Activated CD8-positive, alpha-beta T cell treated with anti-CD3 and anti-CD28 coated beads for 36 hours (primary cell): ENCODE results near the gene MBNL1. TPM values are rescaled to one million over a fixed set of nuclear protein-coding genes. Genes with fewer than 3 reads are reported as not detected.

Experiments used
- ATAC-seq: fragments of 200-7000 bp; cut with Tn5 transposase; one replicate; pipeline ENCODE4 v1.10.0; 2021; ENCODE audit warnings: mild to moderate bottlenecking, moderate library complexity
- CTCF ChIA-PET: fragments of 350-600 bp; sonication (Branson Sonifier 250); formaldehyde crosslinking; loops from one replicate; lab custom pipeline; 2021; ENCODE audit warnings: antibody characterized with exemption; lab: Charles Lee
- POLR2A ChIA-PET: fragments of 350-600 bp; sonication (Branson Sonifier 250); formaldehyde crosslinking; loops from one replicate; lab custom pipeline; 2021; ENCODE audit warnings: antibody characterized with exemption; lab: Charles Lee
- DNase-seq: peaks from one replicate; pipeline ENCODE4 v3.0.0-alpha.2; 2020
- H3K27ac Mint-ChIP-seq: one replicate; pipeline ENCODE4 v1.8.0; 2021; ENCODE audit warnings: mild to moderate bottlenecking, mixed read lengths
- H3K27me3 Mint-ChIP-seq: one replicate; pipeline ENCODE4 v1.8.0; 2021; ENCODE audit warnings: mixed read lengths
- H3K36me3 Mint-ChIP-seq: one replicate; pipeline ENCODE4 v1.8.0; 2021; ENCODE audit warnings: low read depth, mixed read lengths
- H3K4me1 Mint-ChIP-seq: one replicate; pipeline ENCODE4 v1.8.0; 2021; ENCODE audit warnings: low read depth, mixed read lengths
- H3K4me3 Mint-ChIP-seq: one replicate; pipeline ENCODE4 v1.8.0; 2021; ENCODE audit warnings: mild to moderate bottlenecking, moderate library complexity, mixed read lengths
- H3K9me3 Mint-ChIP-seq: one replicate; pipeline ENCODE4 v1.8.0; 2021; ENCODE audit warnings: mixed read lengths
- CTCF ChIP-seq: fragments of 200-600 bp; IDR thresholded peaks from one replicate; pipeline ENCODE4 v1.8.0; 2022; ENCODE audit warnings: antibody characterized with exemption, mild to moderate bottlenecking
- intact Hi-C: fragments of 100-400 bp; cut with micrococcal nuclease; formaldehyde crosslinking; loops from one replicate; pipeline ENCODE4 v1.10.0; 2022
- total RNA-seq, 2 experiments: library from RNA; stranded (reverse); gene quantifications; one replicate each; pipeline ENCODE4 v1.2.3, GENCODE V29; 2021

The MBNL1 gene
- total RNA-seq, 2 experiments from 2014 or later, result 341 to 360 TPM

GRCh38 chr3:152496286-152496685 is 227.6 kb downstream of the MBNL1 start:
- peaks cover 16% of the 10 kb centered on the region for H3K4me1 Mint-ChIP-seq
- CTCF ChIA-PET, result interaction anchor here (1.1 to 1.6 kb wide), 2 partner anchors 26 to 28 kb away, joined by 3 to 6 read pairs; no protein-coding TSS in a partner anchor
- ATAC-seq, result no peak

GRCh38 chr3:152496716-152497115 is 228.0 kb downstream of the MBNL1 start:
- no peak for DNase-seq
- no peak for TF ChIP-seq CTCF
- Mint-ChIP-seq H3K4me1 (peaks cover 16% of the 10 kb centered on the region), H3K36me3 (peaks cover 2% of the 10 kb centered on the region), H3K4me3 (no peak overlapping the region), H3K9me3 (no peaks in the 10 kb centered on the region), H3K27me3 (no peaks in the 10 kb centered on the region), H3K27ac (no peak overlapping the region)
- ChIA-PET POLR2A (interaction anchor here (0.6 kb wide), 1 partner anchor 78 kb away, joined by 4 read pairs; no protein-coding TSS in a partner anchor), CTCF (interaction anchor here (0.6 to 1.6 kb wide), 5 partner anchors 10 to 68 kb away, joined by 3 to 6 read pairs (median 3); no protein-coding TSS in a partner anchor)
- no peak for ATAC-seq
- intact Hi-C loops, result no loop called here

More at GRCh38 chr3:152496286-152496685, 227.6 kb downstream of the MBNL1 start:
- POLR2A ChIA-PET, result interaction anchor here (0.6 kb wide), 1 partner anchor 79 kb away, joined by 4 read pairs; no protein-coding TSS in a partner anchor
- intact Hi-C loops, result no loop called here
- Mint-ChIP-seq H3K27ac (no peak overlapping the region), H3K27me3 (peaks cover 2% of the 10 kb centered on the region), H3K36me3 (peaks cover 2% of the 10 kb centered on the region), H3K9me3 (no peaks in the 10 kb centered on the region), H3K4me3 (no peak overlapping the region)
- no peak for TF ChIP-seq CTCF
- DNase-seq, result no peak

GRCh38 chr3:152497457-152497856 is 228.7 kb downstream of the MBNL1 start:
- ChIA-PET CTCF (interaction anchor here (0.6 to 1.6 kb wide), 4 partner anchors 10 to 68 kb away, joined by 3 to 6 read pairs (median 3); no protein-coding TSS in a partner anchor), POLR2A (no interaction called here)
- no peak overlapping the region for H3K4me3 Mint-ChIP-seq
- no peak for DNase-seq
- peaks cover 3% of the 10 kb centered on the region for H3K9me3 Mint-ChIP-seq
- H3K27me3 Mint-ChIP-seq, result no peaks in the 10 kb centered on the region
- ATAC-seq, result no peak
- H3K27ac Mint-ChIP-seq, result no peak overlapping the region
- peaks cover 2% of the 10 kb centered on the region for H3K36me3 Mint-ChIP-seq
- intact Hi-C loops, result no loop called here
- no peak for TF ChIP-seq CTCF
- H3K4me1 Mint-ChIP-seq, result peaks cover 16% of the 10 kb centered on the region

GRCh38 chr3:152497890-152498289 is 229.2 kb downstream of the MBNL1 start:
- DNase-seq (no peak), ATAC-seq (no peak)
- Mint-ChIP-seq H3K9me3 (peaks cover 3% of the 10 kb centered on the region), H3K4me1 (peaks cover 16% of the 10 kb centered on the region), H3K36me3 (peaks cover 2% of the 10 kb centered on the region), H3K4me3 (no peak overlapping the region), H3K27me3 (no peaks in the 10 kb centered on the region), H3K27ac (no peak overlapping the region)
- CTCF ChIA-PET, result interaction anchor here (1.4 to 1.6 kb wide), 3 partner anchors 9 to 36 kb away, joined by 3 to 6 read pairs (median 3); no protein-coding TSS in a partner anchor
- intact Hi-C loops, result no loop called here
- POLR2A ChIA-PET, result no interaction called here
- no peak for TF ChIP-seq CTCF

GRCh38 chr3:152499791-152500385 is 231.2 kb downstream of the MBNL1 start:
- CTCF ChIA-PET, result interaction anchor here (1.1 to 1.3 kb wide), 2 partner anchors 14 to 23 kb away, joined by 3 read pairs; no protein-coding TSS in a partner anchor
- intact Hi-C loops, result no loop called here
- Mint-ChIP-seq H3K4me1 (peaks cover 16% of the 10 kb centered on the region), H3K27me3 (no peaks in the 10 kb centered on the region), H3K36me3 (peaks cover 2% of the 10 kb centered on the region), H3K4me3 (no peak overlapping the region), H3K9me3 (peaks cover 3% of the 10 kb centered on the region), H3K27ac (no peak overlapping the region)
- POLR2A ChIA-PET, result no interaction called here
- no peak for DNase-seq
- ATAC-seq, result no peak
- no peak for TF ChIP-seq CTCF
